Keratinocyte (primary cell): Measurements from ENCODE around the gene ARHGAP4.

Experiments
- EZH2 ChIP-seq: IDR thresholded peaks from one replicate; pipeline ENCODE4 v1.6.1; 2012; ENCODE audit warnings: inconsistent platforms, mild to moderate bottlenecking, low read length, moderate library complexity
- TF ChIP-seq, protein P1 (sequence below), 3 experiments: IDR thresholded peaks in 1 of 3; conservative IDR thresholded peaks in 1 of 3; optimal IDR thresholded peaks in 1 of 3; 2 replicates in 2 of 3; 3 replicates in 1 of 3; pipeline versions ENCODE3 to v1.5.1; 2011; ENCODE audit warnings: low read length in 3 of 3, mild to moderate bottlenecking in 3 of 3, moderate library complexity in 2 of 3, control low read depth in 1 of 3, inconsistent platforms in 1 of 3; ENCODE audit not compliant: insufficient read depth in 2 of 3; ENCODE audit errors: extremely low read depth in 1 of 3

DNA sequence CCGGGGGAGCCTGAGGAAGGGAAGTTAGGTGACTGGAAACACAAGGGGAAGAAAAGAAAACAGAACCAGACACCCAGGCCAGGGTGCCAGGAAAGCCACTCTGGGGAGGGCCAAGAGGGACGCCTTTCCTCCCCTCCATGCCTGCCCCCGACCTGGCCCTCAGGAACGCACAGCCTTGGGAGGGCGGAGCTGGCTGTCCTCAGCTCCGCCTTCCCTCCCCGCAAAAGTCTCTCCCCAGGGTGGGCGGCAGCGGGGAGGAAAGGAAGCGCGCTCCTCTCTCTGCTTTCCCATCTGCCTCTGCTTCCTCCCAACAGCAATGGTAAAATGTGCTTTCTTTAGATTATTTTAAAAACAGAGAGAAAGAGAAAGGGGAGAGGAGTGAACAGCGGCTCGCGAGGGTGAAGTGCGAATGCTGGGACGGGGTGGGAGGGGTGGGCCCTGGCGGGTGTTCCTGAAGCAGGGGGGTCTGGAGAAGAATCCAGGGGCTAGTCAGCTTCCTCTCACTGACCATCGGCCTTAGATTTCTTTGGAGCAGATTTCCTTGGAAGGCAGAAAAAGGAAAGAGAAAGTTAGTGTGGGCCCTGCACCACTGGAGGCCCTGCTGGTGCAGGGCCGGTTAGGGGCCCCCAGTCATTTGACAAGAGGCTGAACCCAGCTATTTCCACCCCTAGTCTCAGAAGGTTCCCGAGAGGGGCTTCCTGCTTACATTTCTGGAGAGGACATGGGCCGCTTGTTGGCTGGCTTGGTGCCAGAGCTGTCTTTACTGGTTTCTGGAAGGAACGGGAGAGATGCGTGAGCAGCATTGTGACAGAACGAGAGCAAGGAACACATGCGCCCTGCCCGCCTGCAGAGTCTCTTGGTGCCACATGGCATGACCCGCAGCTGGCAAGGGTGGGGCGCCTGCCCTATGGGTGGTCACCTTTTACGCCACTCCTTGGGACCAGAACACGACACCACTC lies 23.1 kb upstream of the ARHGAP4 start:
- TF ChIP-seq, protein P1, sequence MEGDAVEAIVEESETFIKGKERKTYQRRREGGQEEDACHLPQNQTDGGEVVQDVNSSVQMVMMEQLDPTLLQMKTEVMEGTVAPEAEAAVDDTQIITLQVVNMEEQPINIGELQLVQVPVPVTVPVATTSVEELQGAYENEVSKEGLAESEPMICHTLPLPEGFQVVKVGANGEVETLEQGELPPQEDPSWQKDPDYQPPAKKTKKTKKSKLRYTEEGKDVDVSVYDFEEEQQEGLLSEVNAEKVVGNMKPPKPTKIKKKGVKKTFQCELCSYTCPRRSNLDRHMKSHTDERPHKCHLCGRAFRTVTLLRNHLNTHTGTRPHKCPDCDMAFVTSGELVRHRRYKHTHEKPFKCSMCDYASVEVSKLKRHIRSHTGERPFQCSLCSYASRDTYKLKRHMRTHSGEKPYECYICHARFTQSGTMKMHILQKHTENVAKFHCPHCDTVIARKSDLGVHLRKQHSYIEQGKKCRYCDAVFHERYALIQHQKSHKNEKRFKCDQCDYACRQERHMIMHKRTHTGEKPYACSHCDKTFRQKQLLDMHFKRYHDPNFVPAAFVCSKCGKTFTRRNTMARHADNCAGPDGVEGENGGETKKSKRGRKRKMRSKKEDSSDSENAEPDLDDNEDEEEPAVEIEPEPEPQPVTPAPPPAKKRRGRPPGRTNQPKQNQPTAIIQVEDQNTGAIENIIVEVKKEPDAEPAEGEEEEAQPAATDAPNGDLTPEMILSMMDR (optimal IDR thresholded peaks at IDR 0.05 in 1 of 3, IDR thresholded peaks at IDR 0.05 in 1 of 3, conservative IDR thresholded peaks at IDR 0.05 in 1 of 3; ENCODE audit: extremely low read depth in 1 of 3, insufficient read depth in 2 of 3, low read length in 3 of 3): no peak
- no peak for TF ChIP-seq EZH2
